ENCODE results near the gene SNW1.

The SNW1 gene

GRCh38 chr14:77709412-77709811 is 51.5 kb downstream of the SNW1 start:
- no peak for TF ChIP-seq SIN3A (IDR thresholded peaks at IDR 0.05; ENCODE audit: borderline replicate concordance, insufficient read depth, low read length)
- TF ChIP-seq FOXP2 (optimal IDR thresholded peaks at IDR 0.05; ENCODE audit: borderline replicate concordance, extremely low read depth, extremely low read length, insufficient read depth) = no peak
- TF ChIP-seq REST (IDR thresholded peaks at IDR 0.05; ENCODE audit: insufficient read depth in 1 of 2, low read depth in 2 of 2, low read length in 2 of 2) = no peak
- no peak for TF ChIP-seq POLR2AphosphoS5 (IDR thresholded peaks at IDR 0.05; ENCODE audit: low read depth, low read length)
- TF ChIP-seq TAF1 (IDR thresholded peaks at IDR 0.05; ENCODE audit: borderline replicate concordance, insufficient read depth, low read length) = no peak

GRCh38 chr14:77708749-77709148 is 52.2 kb downstream of the SNW1 start:
- no peak for TF ChIP-seq FOXP2 (optimal IDR thresholded peaks at IDR 0.05; ENCODE audit: borderline replicate concordance, extremely low read depth, extremely low read length, insufficient read depth)
- no peak for TF ChIP-seq SIN3A (IDR thresholded peaks at IDR 0.05; ENCODE audit: borderline replicate concordance, insufficient read depth, low read length)
- no peak for TF ChIP-seq REST (IDR thresholded peaks at IDR 0.05; ENCODE audit: insufficient read depth in 1 of 2, low read depth in 2 of 2, low read length in 2 of 2)
- no peak for TF ChIP-seq POLR2AphosphoS5 (IDR thresholded peaks at IDR 0.05; ENCODE audit: low read depth, low read length)
- TF ChIP-seq TAF1 (IDR thresholded peaks at IDR 0.05; ENCODE audit: borderline replicate concordance, insufficient read depth, low read length) = no peak

GRCh38 chr14:77707724-77708408 is 53.1 kb downstream of the SNW1 start, which contains the start of the genes ALKBH1 and SLIRP:
TSS of gene ALKBH1 (minus strand) at chr14:77708023. CDS start at chr14:77708004, 19 bp downstream.
TSS of gene SLIRP (plus strand) at chr14:77708103. CDS start at chr14:77708112, 9 bp downstream.
- peak; percentile 91 for TF ChIP-seq TAF1 (IDR thresholded peaks at IDR 0.05; ENCODE audit: borderline replicate concordance, insufficient read depth, low read length)
- peak; percentile 82 for TF ChIP-seq POLR2AphosphoS5 (IDR thresholded peaks at IDR 0.05; ENCODE audit: low read depth, low read length)
- no peak for TF ChIP-seq FOXP2 (optimal IDR thresholded peaks at IDR 0.05; ENCODE audit: borderline replicate concordance, extremely low read depth, extremely low read length, insufficient read depth)

GRCh38 chr14:77707355-77707723 is 53.6 kb downstream of the SNW1 start:
- TF ChIP-seq SIN3A (IDR thresholded peaks at IDR 0.05; ENCODE audit: borderline replicate concordance, insufficient read depth, low read length) (no peak), REST (IDR thresholded peaks at IDR 0.05; ENCODE audit: insufficient read depth in 1 of 2, low read depth in 2 of 2, low read length in 2 of 2) (no peak), TAF1 (IDR thresholded peaks at IDR 0.05; ENCODE audit: borderline replicate concordance, insufficient read depth, low read length) (no peak), POLR2AphosphoS5 (IDR thresholded peaks at IDR 0.05; ENCODE audit: low read depth, low read length) (no peak; the same call in 1 of the 2 replicates), FOXP2 (optimal IDR thresholded peaks at IDR 0.05; ENCODE audit: borderline replicate concordance, extremely low read depth, extremely low read length, insufficient read depth) (no peak)

- TF ChIP-seq TAF1 (IDR thresholded peaks at IDR 0.05; ENCODE audit: borderline replicate concordance, insufficient read depth, low read length) = no peak
- no peak for TF ChIP-seq POLR2AphosphoS5 (IDR thresholded peaks at IDR 0.05; ENCODE audit: low read depth, low read length)
- TF ChIP-seq SIN3A (IDR thresholded peaks at IDR 0.05; ENCODE audit: borderline replicate concordance, insufficient read depth, low read length) = no peak
- TF ChIP-seq REST (IDR thresholded peaks at IDR 0.05; ENCODE audit: insufficient read depth in 1 of 2, low read depth in 2 of 2, low read length in 2 of 2) = no peak
- no peak for TF ChIP-seq FOXP2 (optimal IDR thresholded peaks at IDR 0.05; ENCODE audit: borderline replicate concordance, extremely low read depth, extremely low read length, insufficient read depth)
Observed at GRCh38 chr14:77691259-77691658, 69.7 kb downstream of the SNW1 start.
